Right forelimb (tissue), 1 donor: ENCODE measurements around the gene PPP1R12A.

Experiments
- DNase-seq: peaks from one replicate; pipeline ENCODE4 v3.0.0-alpha.2; 2018

PPP1R12A gene

GRCh38 chr12:79763766-79764452 is 171.0 kb downstream of the PPP1R12A start:
- DNase-seq = no peak

- DNase-seq = no peak
Measured at GRCh38 chr12:79761341-79761740, 173.6 kb downstream of the PPP1R12A start.

GRCh38 chr12:79747274-79747673 is 187.6 kb downstream of the PPP1R12A start:
- DNase-seq = no peak

GRCh38 chr12:79737875-79738718 is 196.8 kb downstream of the PPP1R12A start:
- DNase-seq = no peak

GRCh38 chr12:79732638-79733037 is 202.3 kb downstream of the PPP1R12A start:
- DNase-seq = no peak

- no peak for DNase-seq
Measured at GRCh38 chr12:79725987-79726386, 208.9 kb downstream of the PPP1R12A start.
